HepG2 (cell line): Measurements from ENCODE around the gene LRRC3C. TPM values are rescaled to one million over a fixed set of nuclear protein-coding genes. Genes with fewer than 3 reads are reported as not detected.

Experiments
- AKAP8 ChIP-seq: sonication (generic); formaldehyde crosslinking; IDR thresholded peaks from 2 replicates; pipeline ENCODE4 v1.5.1; 2020; ENCODE audit warnings: mild to moderate bottlenecking, missing genetic modification reagents
- DNMT1 ChIP-seq: sonication (generic); formaldehyde crosslinking; IDR thresholded peaks from 2 replicates; pipeline ENCODE4 v1.5.1; 2020; ENCODE audit warnings: mild to moderate bottlenecking, missing genetic modification reagents
- EED ChIP-seq: sonication (generic); formaldehyde crosslinking; IDR thresholded peaks from 2 replicates; pipeline ENCODE4 v1.5.0; 2020; ENCODE audit warnings: mild to moderate bottlenecking, missing genetic modification reagents
- FOSL1 ChIP-seq: sonication (generic); formaldehyde crosslinking; IDR thresholded peaks from 2 replicates; pipeline ENCODE4 v1.9.0; 2021; ENCODE audit warnings: missing genetic modification reagents, borderline replicate concordance
- FOXA3 ChIP-seq: IDR thresholded peaks from 2 replicates; pipeline ENCODE4 v1.6.1; 2016; ENCODE audit warnings: missing genetic modification reagents, missing compliant biosample characterization
- MATR3 ChIP-seq: sonication (generic); formaldehyde crosslinking; IDR thresholded peaks from 2 replicates; pipeline ENCODE4 v1.4.0; 2020; ENCODE audit warnings: missing genetic modification reagents
- PHF21A ChIP-seq: sonication (generic); formaldehyde crosslinking; IDR thresholded peaks from 2 replicates; pipeline ENCODE4 v1.5.0; 2020; ENCODE audit warnings: mild to moderate bottlenecking, missing genetic modification reagents
- SOX13 ChIP-seq, 3 experiments: fragments of 450-650 bp in 1 of 3; sonication (generic) in 1 of 3; formaldehyde crosslinking in 1 of 3; IDR thresholded peaks in 2 of 3; conservative IDR thresholded peaks in 1 of 3; 2 replicates each; pipeline versions ENCODE4 v1.5.0 to v1.6.1; 2016 to 2020; ENCODE audit warnings: antibody characterized with exemption in 1 of 3, mild to moderate bottlenecking in 1 of 3, missing compliant biosample characterization in 1 of 3, missing genetic modification reagents in 1 of 3, moderate library complexity in 1 of 3
- SRSF1 ChIP-seq: fragments of 200-400 bp; formaldehyde crosslinking; optimal IDR thresholded peaks from 2 replicates; pipeline ENCODE3; 2017; ENCODE audit warnings: mild to moderate bottlenecking, low read depth, low read length, moderate library complexity
- THAP11 ChIP-seq: IDR thresholded peaks from 2 replicates; pipeline ENCODE4 v1.6.1; 2016; ENCODE audit warnings: missing biosample characterization, missing genetic modification reagents
- TP53 ChIP-seq: sonication (generic); formaldehyde crosslinking; conservative IDR thresholded peaks from 2 replicates; pipeline ENCODE4 v1.4.0; 2020; ENCODE audit warnings: missing genetic modification reagents
- ZNF317 ChIP-seq: sonication (generic); formaldehyde crosslinking; IDR thresholded peaks from 2 replicates; pipeline ENCODE4 v1.5.0; 2020; ENCODE audit warnings: mild to moderate bottlenecking, missing genetic modification reagents
- ZNF337 ChIP-seq: sonication (generic); formaldehyde crosslinking; IDR thresholded peaks from 2 replicates; pipeline ENCODE4 v1.5.1; 2020; ENCODE audit warnings: missing genetic modification reagents, low read depth, mild to moderate bottlenecking, borderline replicate concordance
- ZNF382 ChIP-seq: sonication (generic); formaldehyde crosslinking; IDR thresholded peaks from 2 replicates; pipeline ENCODE4 v1.5.0; 2020; ENCODE audit warnings: missing genetic modification reagents, mild to moderate bottlenecking, borderline replicate concordance
- ZNF446 ChIP-seq: sonication (generic); formaldehyde crosslinking; IDR thresholded peaks from 2 replicates; pipeline ENCODE4 v1.5.0; 2020; ENCODE audit warnings: mild to moderate bottlenecking, missing genetic modification reagents
- ZNF644 ChIP-seq: IDR thresholded peaks from 2 replicates; pipeline ENCODE4 v1.6.1; 2016; ENCODE audit warnings: low read depth
- polyA plus RNA-seq, 8 experiments: library from polyadenylated mRNA; depleted of rRNA in 3 of 8; stranded (reverse) in 7 of 8; unstranded in 1 of 8; fragments of >200 nt; fragmentation: Illumina TruSeq in 4 of 8; extraction: Trizol in 4 of 8; gene quantifications; 2 replicates each; pipeline versions ENCODE4 v1.2.1 to v1.2.3, GENCODE V29; 2011 to 2016; ENCODE audit warnings: low read depth in 4 of 8, missing spikeins in 1 of 8, mixed read lengths in 1 of 8; ENCODE audit not compliant: insufficient read depth in 1 of 8
- total RNA-seq, 5 experiments: library from RNA; depleted of rRNA; stranded (reverse); fragments of >200 nt; fragmentation: Illumina TruSeq; extraction: Trizol; gene quantifications; 2 replicates each; pipeline ENCODE4 v1.2.3, GENCODE V29; 2016; ENCODE audit warnings: low read depth in 1 of 5
- TF ChIP-seq, protein P1 (sequence below), 2 experiments: IDR thresholded peaks; 2 replicates each; pipeline ENCODE4 v1.6.1; 2011 to 2012; ENCODE audit warnings: low read length in 2 of 2, borderline replicate concordance in 1 of 2, low read depth in 1 of 2, mild to moderate bottlenecking in 1 of 2, moderate library complexity in 1 of 2
- TF ChIP-seq, protein P2 (sequence below): sonication (generic); formaldehyde crosslinking; IDR thresholded peaks from 2 replicates; pipeline ENCODE4 v1.8.1; 2023; ENCODE audit warnings: mild to moderate bottlenecking, missing genetic modification reagents
- TF ChIP-seq, protein P3 (sequence below): sonication (generic); formaldehyde crosslinking; IDR thresholded peaks from 2 replicates; pipeline ENCODE4 v1.5.1; 2020; ENCODE audit warnings: mild to moderate bottlenecking, missing genetic modification reagents, moderate library complexity
- TF ChIP-seq, protein P4 (sequence below): sonication (generic); formaldehyde crosslinking; conservative IDR thresholded peaks from 2 replicates; pipeline ENCODE4 v1.5.0; 2020; ENCODE audit warnings: missing genetic modification reagents

Gene LRRC3C
- total and polyA plus RNA-seq, 2 of the 13 experiments (the other 11 are each of a cell fraction or from before 2014, with no cell fraction given) = 0.17 TPM; not detected in 1

DNA sequence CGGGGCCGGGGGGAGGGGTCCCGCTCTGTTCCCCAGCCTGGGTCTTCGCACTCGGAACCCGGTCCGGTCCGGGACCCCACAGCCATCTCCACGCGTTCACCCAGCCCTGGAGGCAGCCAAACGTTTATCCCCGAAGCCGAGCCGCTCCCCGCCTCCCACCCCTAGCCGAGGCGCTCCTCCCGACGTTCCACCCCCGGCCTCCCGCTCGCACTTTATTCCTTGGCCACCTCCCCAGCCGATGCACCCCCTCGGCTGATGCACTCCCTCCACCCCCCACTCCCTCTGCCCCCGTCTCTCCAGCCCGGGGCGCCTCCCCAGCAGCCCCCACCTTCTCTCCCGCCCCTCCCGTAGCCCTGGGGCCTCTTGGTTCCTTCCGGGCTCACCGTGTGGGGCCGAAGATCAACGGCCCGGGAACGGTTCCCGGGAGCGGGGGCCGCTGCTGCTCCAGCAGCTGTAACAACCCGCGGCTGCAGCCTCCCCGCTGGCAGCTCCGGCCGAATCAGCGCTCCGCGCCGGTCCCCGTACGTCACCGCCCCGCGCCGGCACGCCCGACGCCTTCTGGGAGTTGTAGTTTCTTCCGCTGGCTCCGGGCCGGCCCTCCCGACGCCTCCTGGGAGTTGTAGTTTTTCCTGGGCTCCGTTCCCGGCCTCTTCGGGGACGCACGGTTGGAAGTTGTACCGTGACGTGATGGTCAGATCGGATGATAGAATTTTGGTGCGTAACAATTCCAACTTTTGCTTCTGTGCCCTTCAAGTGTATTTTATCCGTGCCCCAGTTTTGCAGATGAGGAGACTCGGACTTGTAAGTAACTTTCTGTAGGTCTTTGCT is at the start of gene LRRC3C, which contains the start of gene ORMDL3 (continued):
- peak; percentile 18; the same call in 1 of the 2 replicates for TF ChIP-seq DNMT1 (CRISPR knock-in tag)
- TF ChIP-seq MATR3 = no peak
- TF ChIP-seq ZNF446 = 0 out of 2 replicates have a peak, but pooled peaks have one; percentile 32
- TF ChIP-seq THAP11 (CRISPR knock-in tag) = peak; percentile 99
- TF ChIP-seq ZNF317 (CRISPR knock-in tag) = peak; percentile 65; the same call in 1 of the 2 replicates
- TF ChIP-seq, protein P1, sequence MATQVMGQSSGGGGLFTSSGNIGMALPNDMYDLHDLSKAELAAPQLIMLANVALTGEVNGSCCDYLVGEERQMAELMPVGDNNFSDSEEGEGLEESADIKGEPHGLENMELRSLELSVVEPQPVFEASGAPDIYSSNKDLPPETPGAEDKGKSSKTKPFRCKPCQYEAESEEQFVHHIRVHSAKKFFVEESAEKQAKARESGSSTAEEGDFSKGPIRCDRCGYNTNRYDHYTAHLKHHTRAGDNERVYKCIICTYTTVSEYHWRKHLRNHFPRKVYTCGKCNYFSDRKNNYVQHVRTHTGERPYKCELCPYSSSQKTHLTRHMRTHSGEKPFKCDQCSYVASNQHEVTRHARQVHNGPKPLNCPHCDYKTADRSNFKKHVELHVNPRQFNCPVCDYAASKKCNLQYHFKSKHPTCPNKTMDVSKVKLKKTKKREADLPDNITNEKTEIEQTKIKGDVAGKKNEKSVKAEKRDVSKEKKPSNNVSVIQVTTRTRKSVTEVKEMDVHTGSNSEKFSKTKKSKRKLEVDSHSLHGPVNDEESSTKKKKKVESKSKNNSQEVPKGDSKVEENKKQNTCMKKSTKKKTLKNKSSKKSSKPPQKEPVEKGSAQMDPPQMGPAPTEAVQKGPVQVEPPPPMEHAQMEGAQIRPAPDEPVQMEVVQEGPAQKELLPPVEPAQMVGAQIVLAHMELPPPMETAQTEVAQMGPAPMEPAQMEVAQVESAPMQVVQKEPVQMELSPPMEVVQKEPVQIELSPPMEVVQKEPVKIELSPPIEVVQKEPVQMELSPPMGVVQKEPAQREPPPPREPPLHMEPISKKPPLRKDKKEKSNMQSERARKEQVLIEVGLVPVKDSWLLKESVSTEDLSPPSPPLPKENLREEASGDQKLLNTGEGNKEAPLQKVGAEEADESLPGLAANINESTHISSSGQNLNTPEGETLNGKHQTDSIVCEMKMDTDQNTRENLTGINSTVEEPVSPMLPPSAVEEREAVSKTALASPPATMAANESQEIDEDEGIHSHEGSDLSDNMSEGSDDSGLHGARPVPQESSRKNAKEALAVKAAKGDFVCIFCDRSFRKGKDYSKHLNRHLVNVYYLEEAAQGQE (IDR thresholded peaks at IDR 0.05; ENCODE audit: borderline replicate concordance in 1 of 2, low read depth in 1 of 2, low read length in 2 of 2) = no peak
- no peak; the same call in none of the 2 replicates for TF ChIP-seq EED (CRISPR knock-in tag)
- 0 out of 2 replicates have a peak, but pooled peaks have one; percentile 33 for TF ChIP-seq ZNF337 (CRISPR knock-in tag)
- TF ChIP-seq FOXA3 = peak; percentile 82
- TF ChIP-seq SOX13 (IDR thresholded peaks at IDR 0.05) = no peak
- no peak for TF ChIP-seq SOX13 (CRISPR knock-in tag; conservative IDR thresholded peaks at IDR 0.05 in 1 of 2, IDR thresholded peaks at IDR 0.05 in 1 of 2)
- TF ChIP-seq, protein P2, sequence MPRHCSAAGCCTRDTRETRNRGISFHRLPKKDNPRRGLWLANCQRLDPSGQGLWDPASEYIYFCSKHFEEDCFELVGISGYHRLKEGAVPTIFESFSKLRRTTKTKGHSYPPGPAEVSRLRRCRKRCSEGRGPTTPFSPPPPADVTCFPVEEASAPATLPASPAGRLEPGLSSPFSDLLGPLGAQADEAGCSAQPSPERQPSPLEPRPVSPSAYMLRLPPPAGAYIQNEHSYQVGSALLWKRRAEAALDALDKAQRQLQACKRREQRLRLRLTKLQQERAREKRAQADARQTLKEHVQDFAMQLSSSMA (CRISPR knock-in tag) = peak; percentile 67; the same call in 1 of the 2 replicates
- TF ChIP-seq PHF21A (CRISPR knock-in tag) = peak; percentile 89; the same call in 1 of the 2 replicates
- peak; percentile 60; the same call in 1 of the 2 replicates for TF ChIP-seq TP53
- peak; percentile 27 for TF ChIP-seq SRSF1
- TF ChIP-seq, protein P3, sequence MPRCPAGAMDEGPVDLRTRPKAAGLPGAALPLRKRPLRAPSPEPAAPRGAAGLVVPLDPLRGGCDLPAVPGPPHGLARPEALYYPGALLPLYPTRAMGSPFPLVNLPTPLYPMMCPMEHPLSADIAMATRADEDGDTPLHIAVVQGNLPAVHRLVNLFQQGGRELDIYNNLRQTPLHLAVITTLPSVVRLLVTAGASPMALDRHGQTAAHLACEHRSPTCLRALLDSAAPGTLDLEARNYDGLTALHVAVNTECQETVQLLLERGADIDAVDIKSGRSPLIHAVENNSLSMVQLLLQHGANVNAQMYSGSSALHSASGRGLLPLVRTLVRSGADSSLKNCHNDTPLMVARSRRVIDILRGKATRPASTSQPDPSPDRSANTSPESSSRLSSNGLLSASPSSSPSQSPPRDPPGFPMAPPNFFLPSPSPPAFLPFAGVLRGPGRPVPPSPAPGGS (CRISPR knock-in tag) = no peak
- no peak for TF ChIP-seq FOSL1 (CRISPR knock-in tag)
- no peak; the same call in 1 of the 2 replicates for TF ChIP-seq AKAP8 (CRISPR knock-in tag)
- no peak for TF ChIP-seq ZNF644
- TF ChIP-seq ZNF382 (CRISPR knock-in tag) = no peak
- TF ChIP-seq, protein P4, sequence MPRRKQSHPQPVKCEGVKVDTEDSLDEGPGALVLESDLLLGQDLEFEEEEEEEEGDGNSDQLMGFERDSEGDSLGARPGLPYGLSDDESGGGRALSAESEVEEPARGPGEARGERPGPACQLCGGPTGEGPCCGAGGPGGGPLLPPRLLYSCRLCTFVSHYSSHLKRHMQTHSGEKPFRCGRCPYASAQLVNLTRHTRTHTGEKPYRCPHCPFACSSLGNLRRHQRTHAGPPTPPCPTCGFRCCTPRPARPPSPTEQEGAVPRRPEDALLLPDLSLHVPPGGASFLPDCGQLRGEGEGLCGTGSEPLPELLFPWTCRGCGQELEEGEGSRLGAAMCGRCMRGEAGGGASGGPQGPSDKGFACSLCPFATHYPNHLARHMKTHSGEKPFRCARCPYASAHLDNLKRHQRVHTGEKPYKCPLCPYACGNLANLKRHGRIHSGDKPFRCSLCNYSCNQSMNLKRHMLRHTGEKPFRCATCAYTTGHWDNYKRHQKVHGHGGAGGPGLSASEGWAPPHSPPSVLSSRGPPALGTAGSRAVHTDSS (CRISPR knock-in tag) = peak; percentile 99; the same call in 1 of the 2 replicates
